Measurements from ENCODE around the gene MGAM2.

MGAM2 gene

DNA sequence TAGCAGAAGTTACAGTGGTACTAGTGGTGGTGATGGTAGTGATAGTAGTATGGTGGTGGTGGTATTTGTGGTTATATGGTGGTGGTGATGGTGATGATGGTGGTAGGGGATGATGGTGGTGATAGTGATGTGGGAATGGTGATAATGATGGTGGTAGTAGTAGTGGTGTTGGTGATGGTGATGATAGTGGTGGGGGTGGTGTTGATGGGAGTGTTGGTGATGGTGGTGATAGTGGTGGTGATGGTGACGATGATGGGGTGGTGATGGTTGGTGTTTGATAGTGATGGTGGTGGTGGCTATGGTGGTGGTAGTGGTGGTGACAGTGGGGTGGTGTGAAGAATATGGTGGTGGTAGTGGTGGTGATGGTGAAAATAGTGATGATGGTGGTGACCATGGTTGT is 27.9 kb upstream of the MGAM2 start:
- no peak overlapping the region for H3K14ac ChIP-seq (ENCODE audit: low read length)
- no peak overlapping the region for H2BK15ac ChIP-seq (ENCODE audit: low read length)
- no peaks in the 10 kb centered on the region for H3K4me1 ChIP-seq (ENCODE audit: control insufficient read depth in 2 of 2, insufficient read depth in 1 of 2, low read depth in 1 of 2, low read length in 2 of 2)
- no peak overlapping the region for H3K23ac ChIP-seq (ENCODE audit: low read depth, low read length, poor library complexity)
- no peak overlapping the region for H3K4ac ChIP-seq (ENCODE audit: low read length)
- H3K79me1 ChIP-seq (ENCODE audit: low read depth, low read length): no peaks in the 10 kb centered on the region
- no peak overlapping the region for H2AK5ac ChIP-seq (ENCODE audit: low read depth, low read length)
- WGBS, 2 donors (ENCODE audit: extremely low coverage in 2 of 2, insufficient read length in 2 of 2, insufficient replicate concordance in 1 of 2): 100% methylated on average over 1 of the region's 1 CpG; no CpG with 5 or more reads in 1 of the 2 donors
- no peak overlapping the region for H3K9ac ChIP-seq (ENCODE audit: low read depth, low read length, poor library complexity)
- no peaks in the 10 kb centered on the region for H3K36me3 ChIP-seq (replicated peaks in 1 of 2; ENCODE audit: control insufficient read depth in 2 of 2, insufficient read depth in 2 of 2, low read length in 2 of 2)
- H2BK120ac ChIP-seq (ENCODE audit: low read depth, low read length): no peak overlapping the region
- no peak overlapping the region for H3K4me2 ChIP-seq (ENCODE audit: insufficient read depth, low read length, poor library complexity, severe bottlenecking)
- no peak overlapping the region for H4K8ac ChIP-seq (ENCODE audit: low read depth, low read length)
- H3K27me3 ChIP-seq (ENCODE audit: control insufficient read depth in 3 of 3, insufficient read depth in 3 of 3, low read depth in 1 of 3, low read length in 3 of 3): no peaks in the 10 kb centered on the region
- H3K27ac ChIP-seq (replicated peaks; ENCODE audit: low read length): no peak overlapping the region
- no peak overlapping the region for H3K18ac ChIP-seq (ENCODE audit: low read length)
- no peak overlapping the region for H2BK5ac ChIP-seq (ENCODE audit: low read length)
- no peak overlapping the region for H2AFZ ChIP-seq (ENCODE audit: low read length)
- no peak overlapping the region for H2BK12ac ChIP-seq (ENCODE audit: low read length)
- peak overlapping the region in 1 of 2 donors; percentile 16 for H3K4me3 ChIP-seq (ENCODE audit: low read length in 2 of 2)
- H4K91ac ChIP-seq (ENCODE audit: low read depth, low read length, poor library complexity): no peak overlapping the region
- no peak for DNase-seq (ENCODE audit: low spot score)
- no peaks in the 10 kb centered on the region for H3K9me3 ChIP-seq (replicated peaks in 1 of 2; ENCODE audit: control insufficient read depth in 2 of 2, insufficient read depth in 1 of 2, low read depth in 1 of 2, low read length in 2 of 2)

DNA sequence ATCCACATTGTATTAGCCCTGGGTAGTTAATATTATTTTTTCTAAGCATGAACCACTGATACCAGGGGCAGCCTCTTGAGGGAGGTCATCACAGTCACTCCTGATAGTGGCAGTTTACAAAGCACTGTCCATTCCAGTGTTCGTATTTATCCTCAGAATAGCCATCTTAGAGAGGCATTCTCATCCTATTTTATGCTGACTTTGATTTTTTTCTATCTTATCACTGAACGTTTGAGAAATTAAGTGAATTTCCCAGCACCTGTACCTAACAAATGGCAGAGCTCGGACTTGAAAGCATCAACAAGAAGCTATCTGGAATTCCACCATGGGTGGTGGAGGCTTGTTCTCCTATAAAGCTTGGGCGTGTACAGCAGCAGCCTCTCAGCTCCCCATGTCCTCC is 26.1 kb upstream of the MGAM2 start:
- Histone ChIP-seq H3K4ac (ENCODE audit: low read length) (no peak overlapping the region), H3K9ac (ENCODE audit: low read depth, low read length, poor library complexity) (no peak overlapping the region), H3K9me3 (replicated peaks in 1 of 2; ENCODE audit: control insufficient read depth in 2 of 2, insufficient read depth in 1 of 2, low read depth in 1 of 2, low read length in 2 of 2) (no peaks in the 10 kb centered on the region), H2AFZ (ENCODE audit: low read length) (no peak overlapping the region), H2BK12ac (ENCODE audit: low read length) (no peak overlapping the region), H2BK120ac (ENCODE audit: low read depth, low read length) (no peak overlapping the region), H2BK15ac (ENCODE audit: low read length) (no peak overlapping the region), H3K27ac (replicated peaks; ENCODE audit: low read length) (no peak overlapping the region), H3K14ac (ENCODE audit: low read length) (no peak overlapping the region), H3K36me3 (replicated peaks in 1 of 2; ENCODE audit: control insufficient read depth in 2 of 2, insufficient read depth in 2 of 2, low read length in 2 of 2) (no peaks in the 10 kb centered on the region), H2BK5ac (ENCODE audit: low read length) (no peak overlapping the region), H3K18ac (ENCODE audit: low read length) (no peak overlapping the region), H4K8ac (ENCODE audit: low read depth, low read length) (no peak overlapping the region), H2AK5ac (ENCODE audit: low read depth, low read length) (no peak overlapping the region), H4K91ac (ENCODE audit: low read depth, low read length, poor library complexity) (no peak overlapping the region), H3K79me1 (ENCODE audit: low read depth, low read length) (no peaks in the 10 kb centered on the region), H3K4me2 (ENCODE audit: insufficient read depth, low read length, poor library complexity, severe bottlenecking) (no peak overlapping the region), H3K4me3 (ENCODE audit: low read length in 2 of 2) (no peak overlapping the region), H3K23ac (ENCODE audit: low read depth, low read length, poor library complexity) (no peak overlapping the region), H3K27me3 (ENCODE audit: control insufficient read depth in 3 of 3, insufficient read depth in 3 of 3, low read depth in 1 of 3, low read length in 3 of 3) (no peaks in the 10 kb centered on the region), H3K4me1 (ENCODE audit: control insufficient read depth in 2 of 2, insufficient read depth in 1 of 2, low read depth in 1 of 2, low read length in 2 of 2) (no peaks in the 10 kb centered on the region)
- no CpG with 5 or more reads among the region's 4 CpGs for WGBS, 2 donors (ENCODE audit: extremely low coverage in 2 of 2, insufficient read length in 2 of 2, insufficient replicate concordance in 1 of 2)
- DNase-seq (ENCODE audit: low spot score): no peak

DNA sequence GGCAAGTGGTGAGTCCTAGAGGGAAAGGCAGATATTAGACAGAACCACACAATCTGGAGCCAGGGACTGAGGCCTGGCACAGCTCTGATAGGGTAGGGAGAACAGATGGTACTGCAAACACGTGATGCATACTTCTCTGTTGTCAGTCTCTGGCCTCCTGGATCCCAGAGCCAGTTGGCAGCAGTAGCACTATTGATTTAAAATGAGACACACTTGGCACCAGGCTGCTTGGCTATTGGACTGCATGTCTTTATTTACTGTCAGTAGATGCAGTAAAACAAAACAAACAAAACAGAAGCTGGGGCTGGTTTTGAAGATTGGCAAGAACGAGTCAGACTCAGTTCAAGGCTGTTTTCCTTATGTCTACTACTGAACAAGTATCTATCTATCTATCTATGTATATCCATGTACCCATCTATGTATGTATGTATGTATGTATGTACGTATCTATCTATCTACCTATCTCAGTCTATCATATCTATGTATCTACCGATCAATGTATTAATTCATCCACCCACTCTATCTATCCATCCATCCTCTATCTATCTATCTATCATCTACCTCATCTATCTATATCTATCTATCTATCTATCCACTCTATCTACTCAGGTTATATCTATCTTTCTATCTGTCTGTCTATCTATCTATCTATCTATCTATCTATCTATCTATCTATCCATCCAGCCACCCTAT is 23.4 kb upstream of the MGAM2 start:
- Histone ChIP-seq H4K91ac (ENCODE audit: low read depth, low read length, poor library complexity) (no peak overlapping the region), H2AFZ (ENCODE audit: low read length) (no peak overlapping the region), H2BK120ac (ENCODE audit: low read depth, low read length) (no peak overlapping the region), H3K4me1 (ENCODE audit: control insufficient read depth in 2 of 2, insufficient read depth in 1 of 2, low read depth in 1 of 2, low read length in 2 of 2) (no peaks in the 10 kb centered on the region), H3K18ac (ENCODE audit: low read length) (no peak overlapping the region), H2BK15ac (ENCODE audit: low read length) (no peak overlapping the region), H3K23ac (ENCODE audit: low read depth, low read length, poor library complexity) (no peak overlapping the region), H2AK5ac (ENCODE audit: low read depth, low read length) (no peak overlapping the region), H3K14ac (ENCODE audit: low read length) (no peak overlapping the region), H2BK12ac (ENCODE audit: low read length) (no peak overlapping the region), H3K4ac (ENCODE audit: low read length) (no peak overlapping the region), H3K27me3 (ENCODE audit: control insufficient read depth in 3 of 3, insufficient read depth in 3 of 3, low read depth in 1 of 3, low read length in 3 of 3) (no peaks in the 10 kb centered on the region), H3K36me3 (replicated peaks in 1 of 2; ENCODE audit: control insufficient read depth in 2 of 2, insufficient read depth in 2 of 2, low read length in 2 of 2) (no peaks in the 10 kb centered on the region), H3K9me3 (replicated peaks in 1 of 2; ENCODE audit: control insufficient read depth in 2 of 2, insufficient read depth in 1 of 2, low read depth in 1 of 2, low read length in 2 of 2) (no peaks in the 10 kb centered on the region), H3K4me3 (ENCODE audit: low read length in 2 of 2) (no peak overlapping the region), H2BK5ac (ENCODE audit: low read length) (no peak overlapping the region), H3K9ac (ENCODE audit: low read depth, low read length, poor library complexity) (no peak overlapping the region), H3K79me1 (ENCODE audit: low read depth, low read length) (no peaks in the 10 kb centered on the region), H3K4me2 (ENCODE audit: insufficient read depth, low read length, poor library complexity, severe bottlenecking) (no peak overlapping the region), H4K8ac (ENCODE audit: low read depth, low read length) (no peak overlapping the region), H3K27ac (replicated peaks; ENCODE audit: low read length) (no peak overlapping the region)
- no peak for DNase-seq (ENCODE audit: low spot score)
- WGBS, 2 donors (ENCODE audit: extremely low coverage in 2 of 2, insufficient read length in 2 of 2, insufficient replicate concordance in 1 of 2): no CpG with 5 or more reads among the region's 4 CpGs

DNA sequence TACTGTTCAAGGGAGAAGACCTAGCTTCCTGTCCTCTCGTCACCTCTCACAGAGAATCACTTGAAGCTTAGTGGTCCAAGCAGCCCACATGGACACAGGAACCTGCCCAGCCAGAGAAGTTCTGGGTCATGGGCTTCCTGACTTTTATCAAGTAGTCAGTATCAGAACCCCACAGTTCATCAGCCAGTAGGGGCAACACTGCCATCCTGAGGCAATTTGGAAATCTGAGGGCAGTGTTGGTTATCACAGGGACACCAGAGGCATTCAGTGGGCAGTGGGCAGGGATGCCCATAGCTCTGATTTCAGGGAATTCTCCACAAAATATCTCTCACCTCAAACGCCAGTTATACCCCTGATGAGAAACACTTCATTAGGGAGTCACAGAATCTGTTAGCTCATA is 22.5 kb upstream of the MGAM2 start:
- no peak overlapping the region for H3K4me3 ChIP-seq (ENCODE audit: low read length in 2 of 2)
- no peak overlapping the region for H2AK5ac ChIP-seq (ENCODE audit: low read depth, low read length)
- no peak overlapping the region for H4K91ac ChIP-seq (ENCODE audit: low read depth, low read length, poor library complexity)
- no peak overlapping the region for H3K23ac ChIP-seq (ENCODE audit: low read depth, low read length, poor library complexity)
- no peak overlapping the region for H3K4me2 ChIP-seq (ENCODE audit: insufficient read depth, low read length, poor library complexity, severe bottlenecking)
- H2BK15ac ChIP-seq (ENCODE audit: low read length): no peak overlapping the region
- no peak for DNase-seq (ENCODE audit: low spot score)
- no peak overlapping the region for H3K9ac ChIP-seq (ENCODE audit: low read depth, low read length, poor library complexity)
- no peak overlapping the region for H4K8ac ChIP-seq (ENCODE audit: low read depth, low read length)
- no peak overlapping the region for H3K14ac ChIP-seq (ENCODE audit: low read length)
- no peak overlapping the region for H3K4ac ChIP-seq (ENCODE audit: low read length)
- H3K27me3 ChIP-seq (ENCODE audit: control insufficient read depth in 3 of 3, insufficient read depth in 3 of 3, low read depth in 1 of 3, low read length in 3 of 3): no peaks in the 10 kb centered on the region
- no peak overlapping the region for H2AFZ ChIP-seq (ENCODE audit: low read length)
- H3K18ac ChIP-seq (ENCODE audit: low read length): no peak overlapping the region
- WGBS, 2 donors (ENCODE audit: extremely low coverage in 2 of 2, insufficient read length in 2 of 2, insufficient replicate concordance in 1 of 2): no CpG with 5 or more reads among the region's 2 CpGs
- no peaks in the 10 kb centered on the region for H3K79me1 ChIP-seq (ENCODE audit: low read depth, low read length)
- H2BK12ac ChIP-seq (ENCODE audit: low read length): no peak overlapping the region
- H3K27ac ChIP-seq (replicated peaks; ENCODE audit: low read length): no peak overlapping the region
- H3K36me3 ChIP-seq (replicated peaks in 1 of 2; ENCODE audit: control insufficient read depth in 2 of 2, insufficient read depth in 2 of 2, low read length in 2 of 2): no peaks in the 10 kb centered on the region
- no peaks in the 10 kb centered on the region for H3K4me1 ChIP-seq (ENCODE audit: control insufficient read depth in 2 of 2, insufficient read depth in 1 of 2, low read depth in 1 of 2, low read length in 2 of 2)
- H2BK120ac ChIP-seq (ENCODE audit: low read depth, low read length): no peak overlapping the region
- no peaks in the 10 kb centered on the region for H3K9me3 ChIP-seq (replicated peaks in 1 of 2; ENCODE audit: control insufficient read depth in 2 of 2, insufficient read depth in 1 of 2, low read depth in 1 of 2, low read length in 2 of 2)
- H2BK5ac ChIP-seq (ENCODE audit: low read length): no peak overlapping the region

Measured in neuronal stem cell (in vitro differentiated cells).